CD4-positive, alpha-beta T cell (primary cell): ENCODE data around the gene KCNAB1. TPM values are rescaled to one million over a fixed set of nuclear protein-coding genes. Genes with fewer than 3 reads are reported as not detected.

Experiments used
- ATAC-seq: fragments of 200-7000 bp; cut with Tn5 transposase; one replicate; pipeline ENCODE4 v1.10.0; 2022; ENCODE audit warnings: mild to moderate bottlenecking; ENCODE audit not compliant: poor library complexity
- CTCF ChIA-PET: fragments of 350-600 bp; sonication (Branson Sonifier 250); formaldehyde crosslinking; loops from one replicate; lab custom pipeline; 2021; ENCODE audit warnings: antibody characterized with exemption, inconsistent platforms; lab: Charles Lee
- POLR2A ChIA-PET: fragments of 350-600 bp; sonication (Branson Sonifier 250); formaldehyde crosslinking; loops from one replicate; lab custom pipeline; 2021; ENCODE audit warnings: antibody characterized with exemption, inconsistent platforms; lab: Charles Lee
- DNase-seq, 14 experiments: peaks; one replicate each; pipeline ENCODE4 v3.0.0-alpha.2; 2013 to 2020; ENCODE audit warnings: mixed read lengths in 2 of 14
- H3K27ac ChIP-seq, 2 donors: one replicate each; pipeline versions ENCODE4 v1.5.1 to v1.7.0; 2013; ENCODE audit warnings: low read length in 2 of 2, low read depth in 1 of 2, mild to moderate bottlenecking in 1 of 2
- H3K27me3 ChIP-seq, 2 experiments: 1 replicate in 1 of 2; 2 replicates in 1 of 2; pipeline versions ENCODE4 v1.6.1 to v1.7.0; 2013; ENCODE audit warnings: low read length in 2 of 2, control low read depth in 1 of 2, mild to moderate bottlenecking in 1 of 2, moderate library complexity in 1 of 2; ENCODE audit not compliant: insufficient read depth in 2 of 2, control insufficient read depth in 1 of 2
- H3K36me3 ChIP-seq: one replicate; pipeline ENCODE4 v1.6.1; 2013; ENCODE audit warnings: low read length, control low read depth; ENCODE audit not compliant: insufficient read depth
- H3K4me1 ChIP-seq: one replicate; pipeline ENCODE4 v1.6.1; 2013; ENCODE audit warnings: low read length, control low read depth; ENCODE audit not compliant: insufficient read depth
- H3K4me3 ChIP-seq: one replicate; pipeline ENCODE4 v1.5.1; 2013; ENCODE audit warnings: mild to moderate bottlenecking, low read length, moderate library complexity
- H3K9me3 ChIP-seq, 2 experiments: 1 replicate in 1 of 2; 2 replicates in 1 of 2; pipeline versions ENCODE4 v1.6.1 to v1.7.0; 2013; ENCODE audit warnings: low read length in 2 of 2, mild to moderate bottlenecking in 2 of 2, control low read depth in 1 of 2, moderate library complexity in 1 of 2; ENCODE audit not compliant: control insufficient read depth in 1 of 2, insufficient read depth in 1 of 2
- H3K27ac Mint-ChIP-seq: one replicate; pipeline ENCODE4 v1.8.0; 2020; ENCODE audit warnings: mixed read lengths
- H3K27me3 Mint-ChIP-seq: one replicate; pipeline ENCODE4 v1.8.0; 2021; ENCODE audit warnings: mixed read lengths
- H3K36me3 Mint-ChIP-seq: one replicate; pipeline ENCODE4 v1.8.0; 2021; ENCODE audit warnings: low read depth, mixed read lengths
- H3K4me1 Mint-ChIP-seq: one replicate; pipeline ENCODE4 v1.8.0; 2021; ENCODE audit warnings: low read depth, mixed read lengths
- H3K4me3 Mint-ChIP-seq: one replicate; pipeline ENCODE4 v1.8.0; 2020; ENCODE audit warnings: mild to moderate bottlenecking, mixed read lengths
- H3K9me3 Mint-ChIP-seq: one replicate; pipeline ENCODE4 v1.8.0; 2020; ENCODE audit warnings: mixed read lengths
- CTCF ChIP-seq: fragments of 200-600 bp; IDR thresholded peaks from one replicate; pipeline ENCODE4 v1.8.0; 2022; ENCODE audit warnings: antibody characterized with exemption, mild to moderate bottlenecking
- intact Hi-C, 2 experiments: fragments of 100-400 bp; cut with DNase I in 1 of 2; cut with micrococcal nuclease in 1 of 2; formaldehyde crosslinking; loops; one replicate each; pipeline versions ENCODE4 v1.15.1 to v1.9.0; 2023 to 2025; cut with DNase I, micrococcal nuclease
- total RNA-seq, 174 experiments: library from RNA in 2 of 174; stranded (reverse) in 2 of 174; gene quantifications; one replicate each; pipeline ENCODE4 v1.2.3 and lab custom pipeline; 2021 to 2026

KCNAB1 gene
- total RNA-seq, 2 experiments from 2014 or later, result 0.14 TPM; not detected in 1

- POLR2A ChIA-PET, result no interaction called here
- Histone ChIP-seq H3K4me3 (no peak overlapping the region), H3K27me3 (no peaks in the 10 kb centered on the region), H3K9me3 (no peaks in the 10 kb centered on the region), H3K36me3 (no peaks in the 10 kb centered on the region), H3K4me1 (no peaks in the 10 kb centered on the region), H3K27ac (no peak overlapping the region)
- H3K9me3 Mint-ChIP-seq, result no peaks in the 10 kb centered on the region
- intact Hi-C loops, result no loop called here
- H3K4me3 Mint-ChIP-seq, result no peak overlapping the region
- no peaks in the 10 kb centered on the region for H3K36me3 Mint-ChIP-seq
- DNase-seq (no peak), ATAC-seq (no peak)
- no peaks in the 10 kb centered on the region for H3K4me1 Mint-ChIP-seq
- TF ChIP-seq CTCF, result no peak
- no peak overlapping the region for H3K27ac Mint-ChIP-seq
- H3K27me3 Mint-ChIP-seq, result peaks cover 15% of the 10 kb centered on the region
- CTCF ChIA-PET, result no interaction called here
Observed at GRCh38 chr3:156236556-156237260, 116.3 kb downstream of the KCNAB1 start.

GRCh38 chr3:156240642-156241041, 120.3 kb downstream of the KCNAB1 start:
- ChIA-PET POLR2A (no interaction called here), CTCF (interaction anchor here (1.8 kb wide), 1 partner anchor 9 kb away, joined by 5 read pairs; no protein-coding TSS in a partner anchor)
- H3K4me1 ChIP-seq, result no peaks in the 10 kb centered on the region
- no peak for DNase-seq
- H3K4me3 Mint-ChIP-seq, result no peak overlapping the region
- no peaks in the 10 kb centered on the region for H3K36me3 ChIP-seq
- no peak overlapping the region for H3K27ac ChIP-seq
- no peaks in the 10 kb centered on the region for H3K4me1 Mint-ChIP-seq
- no peak overlapping the region for H3K4me3 ChIP-seq
- H3K27me3 Mint-ChIP-seq, result peaks cover 17% of the 10 kb centered on the region
- intact Hi-C loops, result no loop called here
- no peak for ATAC-seq
- H3K9me3 Mint-ChIP-seq, result no peaks in the 10 kb centered on the region
- H3K36me3 Mint-ChIP-seq, result no peaks in the 10 kb centered on the region
- H3K27me3 ChIP-seq, result peaks cover 0 to 12% of the 10 kb centered on the region in 2 experiments
- TF ChIP-seq CTCF, result no peak
- H3K9me3 ChIP-seq, result no peaks in the 10 kb centered on the region
- H3K27ac Mint-ChIP-seq, result no peak overlapping the region

GRCh38 chr3:156246961-156247725, 126.8 kb downstream of the KCNAB1 start:
- CTCF ChIA-PET, result no interaction called here
- H3K9me3 ChIP-seq, result no peaks in the 10 kb centered on the region
- no peaks in the 10 kb centered on the region for H3K4me1 ChIP-seq
- no peak overlapping the region for H3K27ac ChIP-seq
- Mint-ChIP-seq H3K27ac (no peak overlapping the region), H3K36me3 (no peaks in the 10 kb centered on the region), H3K9me3 (no peaks in the 10 kb centered on the region), H3K4me3 (no peak overlapping the region), H3K4me1 (no peaks in the 10 kb centered on the region), H3K27me3 (peaks cover 27% of the 10 kb centered on the region)
- peaks cover 0 to 20% of the 10 kb centered on the region in 2 experiments for H3K27me3 ChIP-seq
- TF ChIP-seq CTCF, result no peak
- POLR2A ChIA-PET, result no interaction called here
- ATAC-seq, result no peak
- H3K4me3 ChIP-seq, result no peak overlapping the region
- intact Hi-C loops, result no loop called here
- H3K36me3 ChIP-seq, result no peaks in the 10 kb centered on the region
- DNase-seq, result no peak
